Measurements from ENCODE around the gene SLF2. TPM values are rescaled to one million over a fixed set of nuclear protein-coding genes. Genes with fewer than 3 reads are reported as not detected.

The SLF2 gene
- total and polyA plus RNA-seq, 9 of the 15 experiments (the other 6 are each of a cell fraction or from before 2014, with no cell fraction given): 1.7 to 18.4 (median 7.8) TPM

DNA sequence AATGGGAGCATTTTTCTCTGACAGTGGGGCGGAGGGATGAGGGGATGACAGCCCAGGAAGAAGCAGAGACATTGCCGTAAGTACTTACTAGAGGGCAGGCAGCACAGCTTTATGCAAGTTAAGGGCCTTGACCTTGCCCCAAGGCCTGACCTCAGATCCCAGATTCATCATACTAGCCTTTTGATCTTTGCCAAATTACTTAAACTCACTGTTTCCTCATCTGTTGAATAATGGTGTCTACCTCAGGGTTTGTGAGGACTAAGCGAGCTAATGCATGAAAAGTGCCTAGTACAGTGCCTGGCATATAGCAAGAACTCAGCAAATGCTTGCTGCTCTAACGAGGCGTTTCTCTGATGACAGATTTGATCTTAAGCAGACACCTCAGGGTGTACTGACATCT lies 53.1 kb downstream of the SLF2 start:
- DNase-seq (ENCODE audit: extremely low read depth in 1 of 4, low spot score in 3 of 4) (no peak), FAIRE-seq (no peak), ATAC-seq (no peak)
- H3K36me3 ChIP-seq (ENCODE audit: control insufficient read depth, insufficient read depth, low read length): peaks cover 27% of the 10 kb centered on the region; the same call in 1 of the 3 replicates
- WGBS (ENCODE audit: insufficient coverage, low coverage, missing lambda C conversion rate): 62% methylated on average over 4 of the region's 5 CpGs
- in situ Hi-C loops (cut with MboI): no loop called here
- H3K27me3 ChIP-seq (ENCODE audit: control insufficient read depth in 2 of 2, insufficient read depth in 2 of 2, low read length in 2 of 2): no peaks in the 10 kb centered on the region
- H3K9me1 ChIP-seq (ENCODE audit: control insufficient read depth, insufficient read depth, low read length): no peaks in the 10 kb centered on the region
- H3K27ac ChIP-seq (ENCODE audit: extremely low read depth, low read depth, low read length): no peak overlapping the region
- ChIA-PET POLR2A (interaction anchor here (0.7 kb wide), 2 partner anchors 19 to 35 kb away, joined by 3 read pairs; no protein-coding TSS in a partner anchor), CTCF (ENCODE audit: low intra/inter-chr PET ratio) (no interaction called here)
- no peak overlapping the region for H2AFZ ChIP-seq (ENCODE audit: low read depth, low read length)
- intact Hi-C loops (cut with micrococcal nuclease): no loop called here
- no peaks in the 10 kb centered on the region for H4K20me1 ChIP-seq (replicated peaks; ENCODE audit: control insufficient read depth, insufficient read depth, low read length)
- no TSS peak for BruUV-seq (replicated peaks)
- H3K4me1 ChIP-seq (replicated peaks in 1 of 2; ENCODE audit: control insufficient read depth in 2 of 2, insufficient read depth in 2 of 2, low read length in 2 of 2): peaks cover 12 to 14% of the 10 kb centered on the region in 2 experiments
- no peak overlapping the region for H3K4me2 ChIP-seq (ENCODE audit: insufficient read depth, low read length)
- no peaks in the 10 kb centered on the region for H3K79me2 ChIP-seq (ENCODE audit: control insufficient read depth, insufficient read depth, low read length)
- no peak overlapping the region for H3K9ac ChIP-seq (ENCODE audit: insufficient read depth in 1 of 2, low read depth in 2 of 2, low read length in 2 of 2)
- TF ChIP-seq ZNF12 (CRISPR knock-in tag; IDR thresholded peaks at IDR 0.05) (0 out of 2 replicates have a peak, but pooled peaks have one; percentile 59), CBFA2T2 (conservative IDR thresholded peaks at IDR 0.05) (no peak), RBM25 (IDR thresholded peaks at IDR 0.05; ENCODE audit: low read depth, low read length, severe bottlenecking) (peak; percentile 73), TAF15 (IDR thresholded peaks at IDR 0.05; ENCODE audit: low read depth, low read length) (no peak)
- no peak overlapping the region for H3K4me3 ChIP-seq
- H3K9me3 ChIP-seq (replicated peaks; ENCODE audit: control insufficient read depth, insufficient read depth, low read depth, low read length): no peaks in the 10 kb centered on the region

DNA sequence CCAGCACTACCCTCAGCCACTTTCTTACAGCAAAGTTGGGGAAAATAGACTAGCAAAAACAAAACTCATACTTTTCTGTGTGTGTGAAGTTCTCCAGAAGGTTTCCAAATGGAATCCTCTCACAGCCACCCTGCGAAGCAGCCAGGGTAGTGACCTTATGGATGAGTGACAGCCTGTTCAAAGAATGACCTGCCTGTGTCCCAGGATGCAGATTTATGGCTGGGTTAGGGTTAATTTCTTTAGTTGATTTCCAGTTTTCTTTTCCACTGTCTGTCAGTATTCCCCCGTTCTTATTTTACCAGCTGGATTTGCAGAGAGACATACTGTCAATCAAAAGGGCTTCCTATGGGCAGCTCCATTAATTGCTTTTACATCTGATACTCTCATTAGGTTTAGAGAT lies 54.1 kb downstream of the SLF2 start:
- no peaks in the 10 kb centered on the region for H3K27me3 ChIP-seq (ENCODE audit: control insufficient read depth in 2 of 2, insufficient read depth in 2 of 2, low read length in 2 of 2)
- in situ Hi-C loops (cut with MboI) (no loop called here), intact Hi-C loops (cut with micrococcal nuclease) (no loop called here)
- H3K9me3 ChIP-seq (replicated peaks; ENCODE audit: control insufficient read depth, insufficient read depth, low read depth, low read length): no peaks in the 10 kb centered on the region
- no peak overlapping the region for H2AFZ ChIP-seq (ENCODE audit: low read depth, low read length)
- H3K4me3 ChIP-seq: no peak overlapping the region
- no peaks in the 10 kb centered on the region for H4K20me1 ChIP-seq (replicated peaks; ENCODE audit: control insufficient read depth, insufficient read depth, low read length)
- no peak overlapping the region for H3K4me2 ChIP-seq (ENCODE audit: insufficient read depth, low read length)
- no peak overlapping the region for H3K9ac ChIP-seq (ENCODE audit: insufficient read depth in 1 of 2, low read depth in 2 of 2, low read length in 2 of 2)
- WGBS (ENCODE audit: insufficient coverage, low coverage, missing lambda C conversion rate): 38% methylated on average over 2 of the region's 2 CpGs
- H3K4me1 ChIP-seq (replicated peaks in 1 of 2; ENCODE audit: control insufficient read depth in 2 of 2, insufficient read depth in 2 of 2, low read length in 2 of 2): peaks cover 12 to 14% of the 10 kb centered on the region in 2 experiments
- CTCF ChIA-PET (ENCODE audit: low intra/inter-chr PET ratio): no interaction called here
- POLR2A ChIA-PET: interaction anchor here (1.0 to 1.3 kb wide), 2 partner anchors 10 to 15 kb away, joined by 3 to 4 read pairs; no protein-coding TSS in a partner anchor
- DNase-seq (ENCODE audit: extremely low read depth in 1 of 4, low spot score in 3 of 4): no peak
- peaks cover 20% of the 10 kb centered on the region; the same call in 1 of the 3 replicates for H3K36me3 ChIP-seq (ENCODE audit: control insufficient read depth, insufficient read depth, low read length)
- no peaks in the 10 kb centered on the region for H3K9me1 ChIP-seq (ENCODE audit: control insufficient read depth, insufficient read depth, low read length)
- TF ChIP-seq NELFE (IDR thresholded peaks at IDR 0.05; ENCODE audit: insufficient read depth, insufficient read length) (no peak), STAG1 (CRISPR knock-in tag; IDR thresholded peaks at IDR 0.05; ENCODE audit: borderline replicate concordance) (no peak)
- TF ChIP-seq, protein P1, sequence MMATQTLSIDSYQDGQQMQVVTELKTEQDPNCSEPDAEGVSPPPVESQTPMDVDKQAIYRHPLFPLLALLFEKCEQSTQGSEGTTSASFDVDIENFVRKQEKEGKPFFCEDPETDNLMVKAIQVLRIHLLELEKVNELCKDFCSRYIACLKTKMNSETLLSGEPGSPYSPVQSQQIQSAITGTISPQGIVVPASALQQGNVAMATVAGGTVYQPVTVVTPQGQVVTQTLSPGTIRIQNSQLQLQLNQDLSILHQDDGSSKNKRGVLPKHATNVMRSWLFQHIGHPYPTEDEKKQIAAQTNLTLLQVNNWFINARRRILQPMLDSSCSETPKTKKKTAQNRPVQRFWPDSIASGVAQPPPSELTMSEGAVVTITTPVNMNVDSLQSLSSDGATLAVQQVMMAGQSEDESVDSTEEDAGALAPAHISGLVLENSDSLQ (IDR thresholded peaks at IDR 0.05): peak; percentile 68
- TF ChIP-seq, protein P2, sequence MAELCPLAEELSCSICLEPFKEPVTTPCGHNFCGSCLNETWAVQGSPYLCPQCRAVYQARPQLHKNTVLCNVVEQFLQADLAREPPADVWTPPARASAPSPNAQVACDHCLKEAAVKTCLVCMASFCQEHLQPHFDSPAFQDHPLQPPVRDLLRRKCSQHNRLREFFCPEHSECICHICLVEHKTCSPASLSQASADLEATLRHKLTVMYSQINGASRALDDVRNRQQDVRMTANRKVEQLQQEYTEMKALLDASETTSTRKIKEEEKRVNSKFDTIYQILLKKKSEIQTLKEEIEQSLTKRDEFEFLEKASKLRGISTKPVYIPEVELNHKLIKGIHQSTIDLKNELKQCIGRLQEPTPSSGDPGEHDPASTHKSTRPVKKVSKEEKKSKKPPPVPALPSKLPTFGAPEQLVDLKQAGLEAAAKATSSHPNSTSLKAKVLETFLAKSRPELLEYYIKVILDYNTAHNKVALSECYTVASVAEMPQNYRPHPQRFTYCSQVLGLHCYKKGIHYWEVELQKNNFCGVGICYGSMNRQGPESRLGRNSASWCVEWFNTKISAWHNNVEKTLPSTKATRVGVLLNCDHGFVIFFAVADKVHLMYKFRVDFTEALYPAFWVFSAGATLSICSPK (IDR thresholded peaks at IDR 0.05; ENCODE audit: borderline replicate concordance): no peak
- no peak for ATAC-seq
- FAIRE-seq: no peak
- no TSS peak for BruUV-seq (replicated peaks)
- H3K27ac ChIP-seq (ENCODE audit: extremely low read depth, low read depth, low read length): no peak overlapping the region
- no peaks in the 10 kb centered on the region for H3K79me2 ChIP-seq (ENCODE audit: control insufficient read depth, insufficient read depth, low read length)
